CD14-positive monocyte (primary cell): Measurements from ENCODE around the gene TDRD6. TPM values are rescaled to one million over a fixed set of nuclear protein-coding genes. Genes with fewer than 3 reads are reported as not detected.

Experiments
- DNase-seq, 3 donors: peaks; one replicate each; pipeline ENCODE4 v3.0.0-alpha.2; 2011 to 2022
- H2AFZ ChIP-seq: 2 replicates; pipeline ENCODE4 v1.6.0; 2012; ENCODE audit warnings: mild to moderate bottlenecking, low read depth, low read length, inconsistent platforms; ENCODE audit not compliant: insufficient read depth, poor library complexity, severe bottlenecking
- H3K27ac ChIP-seq, 2 donors: 1 replicate in 1 of 2; 2 replicates in 1 of 2; pipeline ENCODE4 v1.5.1; 2012 to 2013; ENCODE audit warnings: low read length in 2 of 2, control low read depth in 1 of 2, inconsistent platforms in 1 of 2, low read depth in 1 of 2, mild to moderate bottlenecking in 1 of 2
- H3K27me3 ChIP-seq, 2 donors: one replicate each; pipeline versions ENCODE4 v1.6.0 to v1.6.1; 2011 to 2013; ENCODE audit warnings: low read length in 2 of 2; ENCODE audit not compliant: control insufficient read depth in 2 of 2, insufficient read depth in 2 of 2
- H3K36me3 ChIP-seq, 2 donors: replicated peaks in 1 of 2; 1 replicate in 1 of 2; 2 replicates in 1 of 2; pipeline versions ENCODE4 v1.5.1 to v1.6.1; 2012 to 2013; ENCODE audit warnings: low read length in 2 of 2, control low read depth in 1 of 2, inconsistent platforms in 1 of 2, mild to moderate bottlenecking in 1 of 2; ENCODE audit not compliant: insufficient read depth in 2 of 2, control insufficient read depth in 1 of 2
- H3K4me1 ChIP-seq, 2 donors: 1 replicate in 1 of 2; 2 replicates in 1 of 2; pipeline versions ENCODE4 v1.5.1 to v1.6.1; 2012 to 2013; ENCODE audit warnings: low read length in 2 of 2, control low read depth in 1 of 2, inconsistent platforms in 1 of 2, mild to moderate bottlenecking in 1 of 2, moderate library complexity in 1 of 2; ENCODE audit not compliant: insufficient read depth in 2 of 2, control insufficient read depth in 1 of 2
- H3K4me2 ChIP-seq: replicated peaks from 2 replicates; pipeline ENCODE3; 2012; ENCODE audit warnings: low read length, moderate library complexity, mild to moderate bottlenecking; ENCODE audit not compliant: poor library complexity, severe bottlenecking; ENCODE audit errors: extremely low read depth
- H3K4me3 ChIP-seq, 3 experiments: fragments of 200-600 bp in 1 of 3; sonication (generic) in 1 of 3; replicated peaks in 1 of 3; 1 replicate in 2 of 3; 2 replicates in 1 of 3; pipeline ENCODE4 v1.5.1; 2011 to 2013; ENCODE audit warnings: low read length in 3 of 3, mild to moderate bottlenecking in 3 of 3, control low read depth in 2 of 3, low read depth in 2 of 3, inconsistent platforms in 1 of 3, moderate library complexity in 1 of 3
- H3K79me2 ChIP-seq: 2 replicates; pipeline ENCODE4 v1.6.0; 2012; ENCODE audit warnings: mild to moderate bottlenecking, control low read depth, inconsistent platforms, low read length, moderate library complexity; ENCODE audit not compliant: insufficient read depth
- H3K9ac ChIP-seq: 2 replicates; pipeline ENCODE4 v1.6.0; 2017; ENCODE audit warnings: low read length, mild to moderate bottlenecking; ENCODE audit not compliant: insufficient read depth, poor library complexity, severe bottlenecking
- H3K9me3 ChIP-seq, 2 donors: replicated peaks in 1 of 2; 1 replicate in 1 of 2; 2 replicates in 1 of 2; pipeline versions ENCODE4 v1.5.1 to v1.6.1; 2012 to 2013; ENCODE audit warnings: low read length in 2 of 2, control low read depth in 1 of 2; ENCODE audit not compliant: control insufficient read depth in 1 of 2, insufficient read depth in 1 of 2
- H4K20me1 ChIP-seq: 2 replicates; pipeline ENCODE4 v1.6.0; 2012; ENCODE audit warnings: mild to moderate bottlenecking, low read length, control low read depth, moderate library complexity; ENCODE audit not compliant: insufficient read depth
- H3K27ac Mint-ChIP-seq, 7 donors: one replicate each; pipeline ENCODE4 v1.8.0; 2020; ENCODE audit warnings: mild to moderate bottlenecking in 7 of 7, mixed read lengths in 7 of 7, moderate library complexity in 6 of 7, inconsistent platforms in 2 of 7
- H3K27me3 Mint-ChIP-seq, 3 donors: one replicate each; pipeline ENCODE4 v1.8.0; 2021 to 2022; ENCODE audit warnings: low read depth in 3 of 3, mild to moderate bottlenecking in 3 of 3, mixed read lengths in 3 of 3, moderate library complexity in 3 of 3, inconsistent platforms in 1 of 3
- H3K36me3 Mint-ChIP-seq, 2 donors: one replicate each; pipeline ENCODE4 v1.8.0; 2020; ENCODE audit warnings: mixed read lengths in 2 of 2, inconsistent platforms in 1 of 2, mild to moderate bottlenecking in 1 of 2
- H3K4me1 Mint-ChIP-seq: one replicate; pipeline ENCODE4 v1.8.0; 2020; ENCODE audit warnings: mild to moderate bottlenecking, mixed read lengths
- H3K4me3 Mint-ChIP-seq, 2 donors: one replicate each; pipeline ENCODE4 v1.8.0; 2020; ENCODE audit warnings: mild to moderate bottlenecking in 2 of 2, mixed read lengths in 2 of 2, moderate library complexity in 1 of 2
- H3K9me3 Mint-ChIP-seq, 7 donors: one replicate each; pipeline ENCODE4 v1.8.0; 2020 to 2022; ENCODE audit warnings: mixed read lengths in 7 of 7, mild to moderate bottlenecking in 6 of 7, moderate library complexity in 6 of 7, inconsistent platforms in 2 of 7
- CTCF ChIP-seq: fragments of 200-600 bp; IDR thresholded peaks from one replicate; pipeline ENCODE4 v1.8.0; 2022; ENCODE audit warnings: antibody characterized with exemption, mild to moderate bottlenecking
- WGBS: methylation state at CpG from one replicate; pipeline ENCODE4 v1.1.5; 2013; ENCODE audit warnings: missing lambda C conversion rate; ENCODE audit not compliant: insufficient coverage; 5-methylcytosine and 5-hydroxymethylcytosine counted together
- intact Hi-C, 2 donors: fragments of 100-400 bp; cut with micrococcal nuclease; formaldehyde crosslinking; loops; one replicate each; pipeline versions ENCODE4 v1.15.0 to v1.15.1; 2023
- polyA minus RNA-seq: library from RNA; depleted of rRNA, polyadenylated mRNA; stranded (reverse); fragments of >200 nt; gene quantifications from 2 replicates; pipeline ENCODE4 v1.2.3, GENCODE V29; 2012
- polyA plus RNA-seq, 3 donors: library from polyadenylated mRNA; depleted of rRNA in 1 of 3; unstranded in 2 of 3; stranded (reverse) in 1 of 3; fragments of 300-500 nt in 2 of 3; fragments of >200 nt in 1 of 3; fragmentation: Illumina TruSeq in 2 of 3; gene quantifications; 1 replicate in 2 of 3; 2 replicates in 1 of 3; pipeline ENCODE4 v1.2.3, GENCODE V29; 2012 to 2021
- total RNA-seq, 12 experiments: library from RNA in 1 of 12; stranded (reverse) in 1 of 12; fragments of 120-200 nt in 1 of 12; gene quantifications; one replicate each; pipeline ENCODE4 v1.2.4 and lab custom pipeline; 2013 to 2026; ENCODE audit warnings: mixed read lengths in 6 of 12, inconsistent platforms in 1 of 12

TDRD6 gene
- not detected for total RNA-seq (2013)
- polyA plus RNA-seq (under 1 TPM in 2 of 3 donors, not detected in 1; 0.29 to 0.94 TPM), polyA minus RNA-seq (under 0.01 TPM in 1 of 2 replicates, not detected in the other), total RNA-seq (lab: John Stamatoyannopoulos, UW) (0 to 2.4 (median 0.17) reads per million in 11 experiments)

DNA sequence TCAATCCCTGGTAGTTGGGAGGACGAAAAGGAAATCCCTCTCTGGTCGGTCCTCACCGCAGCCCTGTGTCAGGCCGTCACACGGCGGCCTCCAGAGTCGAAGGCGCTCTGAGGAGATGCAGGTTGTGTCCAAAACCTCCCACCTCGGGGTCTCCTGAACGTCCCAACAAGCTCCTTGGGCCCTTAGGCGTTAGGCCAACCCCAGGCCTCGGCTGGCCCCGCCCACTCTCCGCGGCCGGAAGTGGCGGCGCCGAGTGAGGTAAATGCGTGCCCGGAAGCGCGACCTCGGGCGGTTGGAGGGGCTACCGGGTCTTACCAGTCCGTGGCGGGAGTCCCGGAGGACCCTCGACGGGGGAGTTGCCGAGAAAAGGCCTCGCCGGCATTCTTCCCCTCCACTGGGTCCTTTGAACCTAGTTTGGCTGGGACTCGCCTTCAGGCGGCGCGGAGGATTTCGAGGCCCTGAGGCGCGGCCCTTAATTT, at the start of gene TDRD6:
Gene TDRD6 (plus strand): TSS at position 267 of the 479 bp plus-strand sequence. CDS start 244 bp downstream, outside the sequence.
- TF ChIP-seq CTCF = no peak
- Histone ChIP-seq H3K4me1 (no peaks in the 10 kb centered on the region), H3K9me3 (peaks cover 6 to 16% of the 10 kb centered on the region in 2 donors), H3K4me2 (no peak within 1 kb of the TSS), H3K79me2 (no peaks in the 10 kb centered on the region), H2AFZ (no peak within 1 kb of the TSS), H3K27me3 (no peaks in the 10 kb centered on the region), H4K20me1 (no peaks in the 10 kb centered on the region), H3K4me3 (no peak within 1 kb of the TSS), H3K36me3 (no peaks in the 10 kb centered on the region), H3K27ac (no peak within 1 kb of the TSS), H3K9ac (no peak within 1 kb of the TSS)
- no peak for DNase-seq
- H3K27ac Mint-ChIP-seq = no peak within 1 kb of the TSS
- peaks cover 0 to 17% (median 14%) of the 10 kb centered on the region in 7 donors for H3K9me3 Mint-ChIP-seq
- no peaks in the 10 kb centered on the region for H3K36me3 Mint-ChIP-seq
- no peaks in the 10 kb centered on the region for H3K27me3 Mint-ChIP-seq
- H3K4me1 Mint-ChIP-seq = no peaks in the 10 kb centered on the region
- no peak within 1 kb of the TSS for H3K4me3 Mint-ChIP-seq
- intact Hi-C loops = no loop called here
- WGBS = 92% methylated on average over 41 of the region's 41 CpGs

- Histone ChIP-seq H3K9me3 (no peaks in the 10 kb centered on the region), H3K36me3 (no peaks in the 10 kb centered on the region), H3K4me3 (no peak overlapping the region), H3K79me2 (no peaks in the 10 kb centered on the region), H4K20me1 (no peaks in the 10 kb centered on the region), H3K9ac (no peak overlapping the region), H3K27me3 (no peaks in the 10 kb centered on the region), H3K4me2 (no peak overlapping the region), H3K4me1 (no peaks in the 10 kb centered on the region), H3K27ac (no peak overlapping the region), H2AFZ (no peak overlapping the region)
- Mint-ChIP-seq H3K4me1 (no peaks in the 10 kb centered on the region), H3K36me3 (no peaks in the 10 kb centered on the region), H3K27ac (no peak overlapping the region), H3K4me3 (no peak overlapping the region), H3K27me3 (peaks cover 0 to 3% (median 2%) of the 10 kb centered on the region in 3 donors), H3K9me3 (no peaks in the 10 kb centered on the region)
- no CpG with 5 or more reads among the region's 1 CpG for WGBS
- DNase-seq = no peak
- no peak for TF ChIP-seq CTCF
- intact Hi-C loops = no loop called here
Observed at GRCh38 chr6:46637933-46638332, 49.8 kb upstream of the TDRD6 start.
